Prostate gland (tissue), 2 donors: ENCODE data around the gene DAPP1.

Source experiments
- CTCF ChIP-seq, 4 experiments: fragments of 200-600 bp in 2 of 4; fragments of 450-650 bp in 2 of 4; sonication (generic) in 2 of 4; IDR thresholded peaks; 1 replicate in 3 of 4; 2 replicates in 1 of 4; pipeline ENCODE4 v1.5.1; 2016 to 2019; ENCODE audit warnings: antibody characterized with exemption in 4 of 4, mild to moderate bottlenecking in 2 of 4, moderate library complexity in 2 of 4
- POLR2A ChIP-seq: fragments of 450-650 bp; IDR thresholded peaks from one replicate; pipeline ENCODE4 v1.6.1; 2016; ENCODE audit warnings: antibody characterized with exemption, mild to moderate bottlenecking
- POLR2AphosphoS5 ChIP-seq: sonication (generic); formaldehyde crosslinking; IDR thresholded peaks from one replicate; pipeline ENCODE4 v1.6.1; 2017; ENCODE audit warnings: antibody characterized with exemption

- no peak for TF ChIP-seq CTCF (IDR thresholded peaks at IDR 0.05)
- TF ChIP-seq POLR2A = no peak
- TF ChIP-seq POLR2AphosphoS5 = no peak
These were observed 62.0 kb downstream of the DAPP1 start for GRCh38 chr4:99878604-99879003.
